Transverse colon (tissue), 4 donors: Measurements from ENCODE around the gene LECT2. TPM values are rescaled to one million over a fixed set of nuclear protein-coding genes. Genes with fewer than 3 reads are reported as not detected.

Experiments
- DNase-seq: peaks from one replicate; pipeline ENCODE4 v3.0.0-alpha.2; 2019
- H3K27ac ChIP-seq, 4 donors: fragments of 200-600 bp; sonication (generic); 2 replicates each; pipeline ENCODE4 v1.5.1; 2016 to 2018; ENCODE audit warnings: inconsistent platforms in 4 of 4
- H3K27me3 ChIP-seq: fragments of 200-600 bp; sonication (generic); 2 replicates; pipeline ENCODE4 v1.5.1; 2017; ENCODE audit warnings: inconsistent platforms
- H3K36me3 ChIP-seq, 4 donors: fragments of 200-600 bp; sonication (generic); 2 replicates each; pipeline ENCODE4 v1.5.1; 2017 to 2019; ENCODE audit warnings: inconsistent platforms in 4 of 4
- H3K4me1 ChIP-seq, 4 donors: fragments of 200-600 bp; sonication (generic); 2 replicates each; pipeline ENCODE4 v1.5.1; 2017 to 2020; ENCODE audit warnings: inconsistent platforms in 4 of 4
- H3K4me3 ChIP-seq, 4 donors: fragments of 200-600 bp; sonication (generic); 1 replicate in 1 of 4; 2 replicates in 3 of 4; pipeline versions ENCODE4 v1.5.1 to v1.6.1; 2017 to 2019; ENCODE audit warnings: inconsistent platforms in 4 of 4
- H3K9me3 ChIP-seq, 2 donors: fragments of 200-600 bp; sonication (generic); 2 replicates each; pipeline ENCODE4 v1.5.1; 2017 to 2019; ENCODE audit warnings: inconsistent platforms in 2 of 2
- CTCF ChIP-seq, 5 experiments: fragments of 200-600 bp in 3 of 5; fragments of 450-650 bp in 2 of 5; sonication (generic) in 3 of 5; IDR thresholded peaks; 1 replicate in 2 of 5; 2 replicates in 3 of 5; pipeline ENCODE4 v1.5.1; 2016 to 2017; ENCODE audit warnings: antibody characterized with exemption in 5 of 5, inconsistent platforms in 3 of 5, mild to moderate bottlenecking in 2 of 5, moderate library complexity in 1 of 5
- EP300 ChIP-seq: sonication (generic); formaldehyde crosslinking; IDR thresholded peaks from one replicate; pipeline ENCODE4 v1.6.1; 2017; ENCODE audit warnings: antibody characterized with exemption, low read depth
- POLR2A ChIP-seq: fragments of 450-650 bp; IDR thresholded peaks from one replicate; pipeline ENCODE4 v1.6.1; 2016; ENCODE audit warnings: antibody characterized with exemption, mild to moderate bottlenecking, moderate library complexity
- POLR2AphosphoS5 ChIP-seq, 3 donors: sonication (generic); formaldehyde crosslinking; IDR thresholded peaks; one replicate each; pipeline ENCODE4 v1.6.1; 2016; ENCODE audit warnings: antibody characterized with exemption in 3 of 3
- WGBS, 2 donors: methylation state at CpG; one replicate each; pipeline ENCODE4 v1.1.5; 2018; ENCODE audit warnings: low coverage in 1 of 2; 5-methylcytosine and 5-hydroxymethylcytosine counted together
- in situ Hi-C, 4 donors: fragments of 200-750 bp; cut with MboI; loops; one replicate each; pipeline versions ENCODE4 v1.15.0 to v1.15.1; 2017; ENCODE audit warnings: low sequenced_read_pairs in 3 of 4, low pct_ligation_motif_present in 1 of 4, low pct_unique_long_range_greater_than_20kb in 1 of 4
- intact Hi-C: fragments of 100-400 bp; cut with DNase I; formaldehyde crosslinking; loops from one replicate; pipeline ENCODE4 v1.15.1; 2023; ENCODE audit warnings: low total_unique reads
- total RNA-seq, 4 donors: library from RNA; depleted of rRNA; stranded (reverse); fragments of >200 nt; gene quantifications; one replicate each; pipeline ENCODE4 v1.1.0, GENCODE V29; 2016

LECT2 gene
- total RNA-seq, 4 donors from 2014 or later: not detected

DNA sequence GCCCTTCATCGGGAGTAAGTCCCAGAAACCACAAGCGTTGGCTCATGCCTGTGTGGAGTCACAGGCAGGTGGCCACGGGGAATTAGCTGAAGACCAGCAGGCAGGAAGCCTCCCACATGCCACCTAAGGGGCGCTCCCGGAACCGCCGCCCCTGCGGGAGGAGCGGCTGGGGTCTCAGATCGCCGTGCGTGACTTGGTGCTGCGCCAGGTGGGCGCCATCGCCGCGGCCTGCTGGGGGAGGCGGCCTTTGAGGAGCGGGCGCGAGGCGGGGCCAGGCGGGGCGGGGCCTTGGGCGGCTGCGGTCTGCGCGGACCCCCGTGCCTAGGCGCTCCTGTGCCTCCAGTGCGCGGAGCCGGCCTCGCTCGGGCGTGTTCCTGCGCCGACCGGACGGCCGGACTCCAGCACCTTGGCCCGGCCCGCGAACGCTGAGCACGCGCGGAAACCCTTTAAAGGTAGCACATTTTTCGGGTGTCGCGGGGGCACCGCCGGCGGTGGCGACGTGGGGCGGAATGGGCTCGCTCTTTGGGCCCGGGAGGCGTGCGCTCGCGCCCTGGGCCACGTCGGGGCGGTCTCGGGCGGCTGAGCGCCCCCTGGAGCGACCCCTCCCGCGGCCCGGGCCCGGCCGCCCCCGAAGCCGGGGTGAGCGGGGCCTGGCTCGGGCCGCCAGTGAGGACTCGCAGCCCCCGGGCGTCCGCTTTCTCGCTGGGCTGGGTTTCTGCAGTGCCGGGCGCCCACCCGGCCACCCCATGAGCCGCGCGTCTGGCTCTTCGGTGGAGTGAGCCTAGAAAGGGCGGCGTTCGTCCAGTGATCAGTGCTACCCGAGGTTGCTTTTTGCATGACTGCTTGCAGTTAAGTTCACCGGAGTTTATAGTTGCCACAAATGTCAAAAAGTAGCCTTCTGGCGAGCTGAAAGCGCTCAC is 24.5 kb downstream of the LECT2 start:
- Histone ChIP-seq H3K9me3 (no peaks in the 10 kb centered on the region), H3K27me3 (peaks cover 89% of the 10 kb centered on the region), H3K4me3 (peak overlapping the region in 2 of 4 donors; percentile 27 to 41), H3K27ac (no peak overlapping the region), H3K36me3 (no peaks in the 10 kb centered on the region), H3K4me1 (peaks cover 0 to 10% (median 9%) of the 10 kb centered on the region in 4 donors)
- DNase-seq: no peak
- intact Hi-C loops (no loop called here), in situ Hi-C loops (loop anchor here in 1 of 4 donors (25.0 kb wide), 1 partner anchor 132 kb away; no protein-coding TSS in a partner anchor)
- TF ChIP-seq POLR2AphosphoS5 (IDR thresholded peaks at IDR 0.05) (no peak), CTCF (IDR thresholded peaks at IDR 0.05) (no peak), POLR2A (no peak)
- 14 to 26% methylated on average over 4 to 68 of the region's 99 CpGs for WGBS, 2 donors

DNA sequence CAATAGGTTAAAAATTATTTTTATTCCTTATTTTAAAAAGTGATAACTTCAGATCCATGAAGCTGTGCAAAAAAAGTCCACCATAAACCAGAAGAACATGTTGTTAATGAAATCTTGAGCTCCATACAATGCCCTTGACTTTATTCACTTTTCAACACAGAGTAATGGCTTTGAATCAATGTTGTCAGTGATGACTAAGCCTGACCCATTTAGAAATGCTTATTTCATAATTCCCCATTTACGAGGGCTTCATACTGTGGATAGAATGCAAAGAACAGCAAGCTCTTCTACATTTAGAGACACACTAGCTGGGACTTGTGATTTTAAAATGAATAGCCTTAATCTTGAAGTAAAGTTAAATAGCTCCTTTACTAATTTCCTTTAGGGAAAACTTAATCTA is 33.4 kb downstream of the LECT2 start:
- WGBS, 2 donors: 26 to 54% methylated on average over 1 of the region's 1 CpG
- TF ChIP-seq CTCF (IDR thresholded peaks at IDR 0.05) (no peak), POLR2AphosphoS5 (IDR thresholded peaks at IDR 0.05) (no peak), POLR2A (no peak), EP300 (no peak)
- DNase-seq: no peak

DNA sequence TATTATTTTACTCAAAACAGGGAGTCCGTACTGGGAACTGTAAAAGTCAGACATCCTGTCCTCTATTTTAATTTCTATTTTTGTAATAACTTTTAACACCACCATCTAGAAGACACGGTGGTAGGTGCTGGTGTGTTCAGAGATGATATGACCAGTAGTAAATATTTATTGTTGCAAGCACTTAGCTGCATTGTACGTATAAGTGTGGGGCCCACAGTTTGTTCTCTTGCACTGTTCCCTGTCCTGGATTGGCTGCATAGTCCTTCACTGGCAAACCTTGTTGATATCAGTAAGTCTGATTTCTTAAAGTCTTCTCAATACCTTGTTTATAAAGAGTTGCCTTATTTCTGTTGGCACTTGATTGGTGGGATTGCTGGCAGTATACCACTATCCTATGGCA is 34.6 kb downstream of the LECT2 start:
- 48 to 59% methylated on average over 3 of the region's 3 CpGs for WGBS, 2 donors
- no peak overlapping the region for H3K4me3 ChIP-seq
- H3K4me1 ChIP-seq: no peaks in the 10 kb centered on the region
- DNase-seq: no peak
- H3K27ac ChIP-seq: no peak overlapping the region
- intact Hi-C loops: no loop called here
- peaks cover 58% of the 10 kb centered on the region for H3K27me3 ChIP-seq
- no peaks in the 10 kb centered on the region for H3K36me3 ChIP-seq
- no peaks in the 10 kb centered on the region for H3K9me3 ChIP-seq
- in situ Hi-C loops: no loop called here
- TF ChIP-seq EP300 (no peak), POLR2A (no peak), POLR2AphosphoS5 (IDR thresholded peaks at IDR 0.05) (no peak), CTCF (IDR thresholded peaks at IDR 0.05) (no peak)

More for the DNA sequence above, 33.4 kb downstream of the LECT2 start:
- peaks cover 58% of the 10 kb centered on the region for H3K27me3 ChIP-seq
- H3K4me3 ChIP-seq: no peak overlapping the region
- no peaks in the 10 kb centered on the region for H3K4me1 ChIP-seq
- intact Hi-C loops (no loop called here), in situ Hi-C loops (no loop called here)
- no peaks in the 10 kb centered on the region for H3K36me3 ChIP-seq
- no peaks in the 10 kb centered on the region for H3K9me3 ChIP-seq
- H3K27ac ChIP-seq: no peak overlapping the region

DNA sequence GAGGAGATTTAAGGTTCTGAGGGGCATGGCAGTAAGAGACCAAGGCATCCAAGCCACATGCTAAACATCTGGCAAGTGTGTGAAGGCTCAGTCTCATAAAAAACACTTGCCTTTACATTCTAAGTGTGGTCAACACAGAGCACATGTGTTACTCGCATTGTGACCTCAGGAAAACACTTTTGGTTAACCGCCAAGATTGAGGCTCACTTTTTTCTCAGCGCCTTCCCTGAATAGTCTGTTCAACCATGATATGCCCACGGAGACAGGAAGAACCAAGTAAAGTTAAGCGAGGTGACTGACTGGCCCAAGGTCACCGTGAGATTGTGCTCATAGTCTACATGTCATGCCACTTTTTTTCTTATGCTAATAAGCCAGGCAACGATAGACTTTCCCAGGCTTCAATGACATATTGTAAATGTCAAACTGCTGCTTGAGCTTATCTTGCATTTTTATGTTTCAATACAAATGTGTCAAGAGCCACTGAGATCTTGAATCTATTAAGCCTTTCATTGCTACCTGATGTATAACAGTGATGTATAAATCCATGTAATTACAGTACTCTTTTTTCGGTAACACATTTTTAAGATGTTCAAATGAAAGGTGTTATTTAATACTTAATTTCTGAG is 38.0 kb downstream of the LECT2 start:
- H3K4me3 ChIP-seq: no peak overlapping the region
- H3K9me3 ChIP-seq: no peaks in the 10 kb centered on the region
- H3K27ac ChIP-seq: no peak overlapping the region
- H3K36me3 ChIP-seq: no peaks in the 10 kb centered on the region
- 60 to 73% methylated on average over 8 of the region's 8 CpGs for WGBS, 2 donors
- in situ Hi-C loops (no loop called here), intact Hi-C loops (no loop called here)
- DNase-seq: no peak
- H3K27me3 ChIP-seq: peaks cover 46% of the 10 kb centered on the region
- TF ChIP-seq EP300: no peak
- no peak for TF ChIP-seq POLR2A
- no peak for TF ChIP-seq POLR2AphosphoS5 (IDR thresholded peaks at IDR 0.05)
- no peak for TF ChIP-seq CTCF (IDR thresholded peaks at IDR 0.05)
- no peaks in the 10 kb centered on the region for H3K4me1 ChIP-seq
